Endodermal cell (in vitro differentiated cells): ENCODE measurements around the gene RNF144A. TPM values are rescaled to one million over a fixed set of nuclear protein-coding genes. Genes with fewer than 3 reads are reported as not detected.

Source experiments
- DNase-seq: peaks from one replicate; pipeline ENCODE4 v3.0.0-alpha.2; 2017
- H3K27ac ChIP-seq: 2 replicates; pipeline ENCODE4 v1.5.1; 2013; ENCODE audit warnings: mild to moderate bottlenecking, low read depth, low read length, moderate library complexity
- H3K27me3 ChIP-seq: 2 replicates; pipeline ENCODE4 v1.6.1; 2013; ENCODE audit warnings: mild to moderate bottlenecking, low read length, moderate library complexity; ENCODE audit not compliant: insufficient read depth, control insufficient read depth, poor library complexity, severe bottlenecking
- H3K36me3 ChIP-seq: 2 replicates; pipeline ENCODE4 v1.7.0; 2013; ENCODE audit warnings: mild to moderate bottlenecking, low read length, moderate library complexity; ENCODE audit not compliant: control insufficient read depth, insufficient read depth
- H3K4me1 ChIP-seq: one replicate; pipeline ENCODE4 v1.7.0; 2013; ENCODE audit warnings: low read length; ENCODE audit not compliant: control insufficient read depth, insufficient read depth
- H3K4me3 ChIP-seq: 2 replicates; pipeline ENCODE4 v1.5.1; 2013; ENCODE audit warnings: mild to moderate bottlenecking, low read length, moderate library complexity
- H3K9ac ChIP-seq: 2 replicates; pipeline ENCODE4 v1.6.1; 2013; ENCODE audit warnings: mild to moderate bottlenecking, low read length, moderate library complexity; ENCODE audit not compliant: poor library complexity, severe bottlenecking; ENCODE audit errors: extremely low read depth
- H3K9me3 ChIP-seq: 2 replicates; pipeline ENCODE4 v1.6.1; 2013; ENCODE audit warnings: mild to moderate bottlenecking, low read length, moderate library complexity; ENCODE audit not compliant: control insufficient read depth
- H3K27ac Mint-ChIP-seq: 2 replicates; pipeline ENCODE4 v1.8.0; 2020; ENCODE audit warnings: mixed read lengths
- H3K27me3 Mint-ChIP-seq: 2 replicates; pipeline ENCODE4 v1.8.0; 2021; ENCODE audit warnings: mild to moderate bottlenecking, mixed read lengths; ENCODE audit not compliant: insufficient read depth
- H3K36me3 Mint-ChIP-seq: 2 replicates; pipeline ENCODE4 v1.8.0; 2020; ENCODE audit warnings: low read depth, mixed read lengths
- H3K4me1 Mint-ChIP-seq: 2 replicates; pipeline ENCODE4 v1.8.0; 2020; ENCODE audit warnings: mixed read lengths
- H3K4me3 Mint-ChIP-seq: 2 replicates; pipeline ENCODE4 v1.8.0; 2020; ENCODE audit warnings: mild to moderate bottlenecking, moderate library complexity, mixed read lengths
- H3K9me3 Mint-ChIP-seq: 2 replicates; pipeline ENCODE4 v1.8.0; 2020; ENCODE audit warnings: mild to moderate bottlenecking, mixed read lengths
- WGBS, 2 experiments: methylation state at CpG; one replicate each; pipeline versions ENCODE4 v1.1.5 to v1.1.7; 2013; ENCODE audit warnings: missing lambda C conversion rate in 2 of 2, mixed read lengths in 1 of 2; ENCODE audit not compliant: insufficient coverage in 1 of 2, insufficient read length in 1 of 2; 5-methylcytosine and 5-hydroxymethylcytosine counted together
- total RNA-seq, 2 donors: library from RNA; stranded (reverse); fragmentation: NEBNext Ultra II Directional in 1 of 2; extraction: Animal tissue kit (Norgen Biotek cat#: 25700) in 1 of 2; gene quantifications; 2 replicates in 1 of 2; 3 replicates in 1 of 2; pipeline ENCODE4 v1.2.1, GENCODE V29; 2021
- TF ChIP-seq, protein P1 (sequence below): fragments of 200-600 bp; sonication (generic); conservative IDR thresholded peaks from 2 replicates; pipeline ENCODE4 v1.5.0; 2021; ENCODE audit warnings: antibody characterized with exemption, mild to moderate bottlenecking

RNF144A gene
- total RNA-seq, 2 donors from 2014 or later = 12.4 to 26.0 TPM

- DNase-seq = peak; percentile 79
- no peak overlapping the region for H3K4me3 Mint-ChIP-seq
- Histone ChIP-seq H3K27me3 (no peaks in the 10 kb centered on the region), H3K27ac (no peak overlapping the region), H3K36me3 (no peaks in the 10 kb centered on the region), H3K9ac (no peak overlapping the region), H3K9me3 (peaks cover 8% of the 10 kb centered on the region), H3K4me3 (no peak overlapping the region), H3K4me1 (no peaks in the 10 kb centered on the region)
- no peak overlapping the region for H3K27ac Mint-ChIP-seq
- H3K36me3 Mint-ChIP-seq = no peaks in the 10 kb centered on the region
- H3K27me3 Mint-ChIP-seq = peaks cover 4% of the 10 kb centered on the region
- H3K4me1 Mint-ChIP-seq = no peaks in the 10 kb centered on the region
- WGBS, 2 experiments = 29 to 51% methylated on average over 5 to 10 of the region's 10 CpGs
- peaks cover 3% of the 10 kb centered on the region for H3K9me3 Mint-ChIP-seq
- TF ChIP-seq, protein P1, sequence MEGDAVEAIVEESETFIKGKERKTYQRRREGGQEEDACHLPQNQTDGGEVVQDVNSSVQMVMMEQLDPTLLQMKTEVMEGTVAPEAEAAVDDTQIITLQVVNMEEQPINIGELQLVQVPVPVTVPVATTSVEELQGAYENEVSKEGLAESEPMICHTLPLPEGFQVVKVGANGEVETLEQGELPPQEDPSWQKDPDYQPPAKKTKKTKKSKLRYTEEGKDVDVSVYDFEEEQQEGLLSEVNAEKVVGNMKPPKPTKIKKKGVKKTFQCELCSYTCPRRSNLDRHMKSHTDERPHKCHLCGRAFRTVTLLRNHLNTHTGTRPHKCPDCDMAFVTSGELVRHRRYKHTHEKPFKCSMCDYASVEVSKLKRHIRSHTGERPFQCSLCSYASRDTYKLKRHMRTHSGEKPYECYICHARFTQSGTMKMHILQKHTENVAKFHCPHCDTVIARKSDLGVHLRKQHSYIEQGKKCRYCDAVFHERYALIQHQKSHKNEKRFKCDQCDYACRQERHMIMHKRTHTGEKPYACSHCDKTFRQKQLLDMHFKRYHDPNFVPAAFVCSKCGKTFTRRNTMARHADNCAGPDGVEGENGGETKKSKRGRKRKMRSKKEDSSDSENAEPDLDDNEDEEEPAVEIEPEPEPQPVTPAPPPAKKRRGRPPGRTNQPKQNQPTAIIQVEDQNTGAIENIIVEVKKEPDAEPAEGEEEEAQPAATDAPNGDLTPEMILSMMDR = peak; percentile 82
Observed at GRCh38 chr2:7083580-7084509, 166.6 kb downstream of the RNF144A start.

GRCh38 chr2:7084601-7085000 lies 167.4 kb downstream of the RNF144A start:
- Histone ChIP-seq H3K36me3 (no peaks in the 10 kb centered on the region), H3K9me3 (peaks cover 8% of the 10 kb centered on the region), H3K27me3 (no peaks in the 10 kb centered on the region), H3K4me3 (no peak overlapping the region), H3K27ac (no peak overlapping the region), H3K4me1 (no peaks in the 10 kb centered on the region), H3K9ac (no peak overlapping the region)
- no peak overlapping the region for H3K4me3 Mint-ChIP-seq
- no peaks in the 10 kb centered on the region for H3K36me3 Mint-ChIP-seq
- peaks cover 4% of the 10 kb centered on the region for H3K27me3 Mint-ChIP-seq
- H3K9me3 Mint-ChIP-seq = peaks cover 3% of the 10 kb centered on the region
- DNase-seq = no peak
- no peak overlapping the region for H3K27ac Mint-ChIP-seq
- H3K4me1 Mint-ChIP-seq = no peaks in the 10 kb centered on the region
- TF ChIP-seq, protein P1 = no peak

GRCh38 chr2:7089284-7089683 lies 172.1 kb downstream of the RNF144A start:
- Mint-ChIP-seq H3K36me3 (no peaks in the 10 kb centered on the region), H3K27me3 (peaks cover 2% of the 10 kb centered on the region), H3K4me3 (no peak overlapping the region), H3K27ac (no peak overlapping the region), H3K4me1 (no peaks in the 10 kb centered on the region), H3K9me3 (no peaks in the 10 kb centered on the region)
- H3K9me3 ChIP-seq = peaks cover 5% of the 10 kb centered on the region
- H3K4me1 ChIP-seq = no peaks in the 10 kb centered on the region
- DNase-seq = no peak
- WGBS, 2 experiments = 95 to 97% methylated on average over 6 to 16 of the region's 16 CpGs
- H3K27me3 ChIP-seq = no peaks in the 10 kb centered on the region
- TF ChIP-seq, protein P1 = no peak
- no peak overlapping the region for H3K27ac ChIP-seq
- no peaks in the 10 kb centered on the region for H3K36me3 ChIP-seq
- no peak overlapping the region for H3K9ac ChIP-seq
- H3K4me3 ChIP-seq = no peak overlapping the region
